ENCODE measurements around the gene UNC13B. TPM values are rescaled to one million over a fixed set of nuclear protein-coding genes. Genes with fewer than 3 reads are reported as not detected.

Gene UNC13B
- total RNA-seq, 1 experiment from 2014 or later, result 48.2 TPM

DNA sequence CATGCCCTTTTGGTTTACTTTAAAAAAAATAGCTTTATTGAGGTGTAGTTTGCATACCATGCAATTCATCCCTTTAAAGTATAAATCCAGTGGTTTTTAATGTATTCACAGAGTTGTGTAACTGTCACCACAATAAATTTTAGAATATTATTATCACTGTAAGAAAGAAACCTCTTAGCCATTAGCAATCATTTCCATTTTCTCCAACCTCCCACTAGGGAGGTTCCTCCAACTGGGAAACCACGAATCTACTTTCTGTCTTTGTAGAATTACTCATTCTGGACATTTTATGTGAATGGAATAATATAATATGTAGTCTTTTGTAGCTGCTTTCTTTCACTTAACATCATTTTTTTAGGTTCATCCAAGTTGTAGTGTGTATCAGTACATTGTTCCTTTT lies 43.5 kb downstream of the UNC13B start:
- H2AK5ac ChIP-seq (ENCODE audit: insufficient read length, low read length), result no peak overlapping the region
- no peak overlapping the region for H4K91ac ChIP-seq (ENCODE audit: insufficient read length, low read depth, low read length)
- H2BK15ac ChIP-seq (ENCODE audit: low read depth, low read length), result no peak overlapping the region
- H3K56ac ChIP-seq (ENCODE audit: insufficient read length, low read depth, low read length), result no peak overlapping the region
- no peak overlapping the region for H4K5ac ChIP-seq (ENCODE audit: insufficient read length, low read depth, low read length)
- H3K79me2 ChIP-seq (ENCODE audit: insufficient read depth, low read length), result no peaks in the 10 kb centered on the region
- H3K4me2 ChIP-seq (ENCODE audit: insufficient read depth, insufficient read length, low read length), result no peak overlapping the region
- H2BK20ac ChIP-seq (ENCODE audit: low read depth, low read length, poor library complexity, severe bottlenecking), result no peak overlapping the region
- H2AFZ ChIP-seq (ENCODE audit: low read length), result no peak overlapping the region
- no peak for DNase-seq
- no peak overlapping the region for H3K14ac ChIP-seq (ENCODE audit: insufficient read depth, low read length)
- H4K20me1 ChIP-seq (ENCODE audit: control insufficient read depth, insufficient read depth, insufficient read length), result no peaks in the 10 kb centered on the region
- TF ChIP-seq CTCF (conservative IDR thresholded peaks at IDR 0.05), result no peak
- WGBS (ENCODE audit: extremely low coverage, insufficient read length, low lambda C conversion rate), result no CpG with 5 or more reads among the region's 1 CpG
- H3K4me1 ChIP-seq (ENCODE audit: insufficient read depth, low read length), result no peaks in the 10 kb centered on the region
- H3K27me3 ChIP-seq (ENCODE audit: insufficient read depth, low read length), result no peaks in the 10 kb centered on the region
- H3K4me1 Mint-ChIP-seq, result no peaks in the 10 kb centered on the region
- H4K8ac ChIP-seq (replicated peaks; ENCODE audit: insufficient read length, low read depth, low read length), result no peak overlapping the region
- H3K27ac ChIP-seq (ENCODE audit: insufficient read length, low read depth, low read length), result no peak overlapping the region
- no peak overlapping the region for H3K4ac ChIP-seq (ENCODE audit: low read depth, low read length)
- peaks cover 10% of the 10 kb centered on the region for H3K9me3 ChIP-seq (ENCODE audit: control insufficient read depth, low read depth, low read length)
- H3K27me3 Mint-ChIP-seq (ENCODE audit: low read depth), result no peaks in the 10 kb centered on the region
- H3K79me1 ChIP-seq (ENCODE audit: insufficient read depth, low read depth, low read length, poor library complexity, severe bottlenecking), result no peaks in the 10 kb centered on the region
- H3K23me2 ChIP-seq (ENCODE audit: insufficient read length, low read depth, low read length, poor library complexity, severe bottlenecking), result no peaks in the 10 kb centered on the region
- H2BK120ac ChIP-seq (ENCODE audit: low read depth, low read length, poor library complexity, severe bottlenecking), result no peak overlapping the region
- no peak overlapping the region for H3K9ac ChIP-seq (ENCODE audit: extremely low read depth, insufficient read length, low read length)
- H3T11ph ChIP-seq (ENCODE audit: low read length), result no peak overlapping the region
- no peak overlapping the region for H3K18ac ChIP-seq (ENCODE audit: insufficient read length, low read depth, low read length)
- peaks cover 45 to 57% of the 10 kb centered on the region in 2 experiments for H3K9me3 Mint-ChIP-seq
- no peak overlapping the region for H3K27ac Mint-ChIP-seq
- no peak overlapping the region for H2BK12ac ChIP-seq (ENCODE audit: insufficient read length, low read depth, low read length)
- no peak overlapping the region for H2BK5ac ChIP-seq (ENCODE audit: insufficient read length, low read length)
- H3K23ac ChIP-seq (ENCODE audit: insufficient read length, low read depth, low read length), result no peak overlapping the region
- no peak overlapping the region for H3K4me3 Mint-ChIP-seq
- H3K36me3 Mint-ChIP-seq (ENCODE audit: insufficient read depth in 1 of 3, low read depth in 3 of 3), result peaks cover 25 to 33% (median 27%) of the 10 kb centered on the region in 3 experiments
